GM12878 (cell line): ENCODE measurements around the gene PPP1R3C. TPM values are rescaled to one million over a fixed set of nuclear protein-coding genes. Genes with fewer than 3 reads are reported as not detected.

Experiments used
- ATAC-seq: fragments of 200-7000 bp; cut with Tn5 transposase; 3 replicates; pipeline ENCODE4 v1.9.1; 2020; ENCODE audit warnings: mild to moderate bottlenecking, moderate library complexity
- BruUV-seq: library from RNA; stranded (reverse); fragments of 400-500 nt; replicated peaks from 2 replicates; lab custom pipeline; 2021; lab: Mats Ljungman, UMichigan
- CTCF ChIA-PET: fragments of 300-600 bp; sonication (Branson Sonifier 250); formaldehyde crosslinking; extraction: SDS; loops from one replicate; lab custom pipeline; 2021; ENCODE audit warnings: inconsistent platforms; lab: Yijun Ruan, JAX
- POLR2A ChIA-PET: fragments of 350-600 bp; formaldehyde crosslinking; extraction: SDS; loops from one replicate; lab custom pipeline; 2021; ENCODE audit warnings: inconsistent platforms; lab: Charles Lee
- RAD21 ChIA-PET: fragments of 300-600 bp; sonication (Branson Sonifier 250); formaldehyde crosslinking; loops from one replicate; lab custom pipeline; 2023; ENCODE audit warnings: antibody characterized with exemption; ENCODE audit not compliant: unreplicated experiment; lab: Charles Lee
- SMC1A ChIA-PET: fragments of 300-600 bp; sonication (Branson Sonifier 250); formaldehyde crosslinking; loops from one replicate; lab custom pipeline; 2023; ENCODE audit not compliant: unreplicated experiment, uncharacterized antibody; lab: Charles Lee
- DNase-seq: peaks from one replicate; pipeline ENCODE4 v3.0.0-alpha.2; 2011; ENCODE audit warnings: low read depth, low spot score
- FAIRE-seq: peaks from 3 replicates; lab custom pipeline; 2011; peaks lifted over from hg19 to GRCh38; lab: Jason Lieb, UNC
- H2AFZ ChIP-seq: 2 replicates; pipeline ENCODE4 v1.6.0; 2011; ENCODE audit warnings: low read depth, low read length, control low read depth; ENCODE audit not compliant: control insufficient read depth
- H3K27ac ChIP-seq: 2 replicates; pipeline ENCODE4 v1.5.1; 2011; ENCODE audit warnings: control low read depth; ENCODE audit not compliant: control insufficient read depth, insufficient read depth
- H3K27me3 ChIP-seq, 2 experiments: replicated peaks in 1 of 2; 2 replicates each; pipeline versions ENCODE4 v1.6.0 to v1.6.1; 2011; ENCODE audit warnings: low read length in 1 of 2; ENCODE audit not compliant: control insufficient read depth in 2 of 2, insufficient read depth in 2 of 2
- H3K36me3 ChIP-seq, 2 experiments: 2 replicates each; pipeline ENCODE4 v1.5.1; 2011; ENCODE audit warnings: low read length in 1 of 2; ENCODE audit not compliant: control insufficient read depth in 2 of 2, insufficient read depth in 2 of 2
- H3K4me1 ChIP-seq: 2 replicates; pipeline ENCODE4 v1.6.1; 2011; ENCODE audit warnings: mild to moderate bottlenecking, low read length, moderate library complexity, mixed read lengths; ENCODE audit not compliant: control insufficient read depth, insufficient read depth
- H3K4me2 ChIP-seq: 2 replicates; pipeline ENCODE4 v1.6.0; 2011; ENCODE audit warnings: control low read depth; ENCODE audit not compliant: control insufficient read depth, insufficient read depth
- H3K4me3 ChIP-seq: fragments of 200-600 bp; sonication (generic); 2 replicates; pipeline ENCODE4 v1.5.1; 2016
- H3K79me2 ChIP-seq: 2 replicates; pipeline ENCODE4 v1.6.0; 2011; ENCODE audit warnings: low read length; ENCODE audit not compliant: control insufficient read depth, insufficient read depth
- H3K9ac ChIP-seq: 2 replicates; pipeline ENCODE4 v1.8.0; 2011; ENCODE audit warnings: low read length, control low read depth, mixed read lengths; ENCODE audit not compliant: control insufficient read depth, insufficient read depth
- H3K9me3 ChIP-seq: replicated peaks from 3 replicates; pipeline ENCODE4 v1.5.1; 2011; ENCODE audit warnings: mild to moderate bottlenecking, low read length; ENCODE audit not compliant: control insufficient read depth, insufficient read depth
- H4K20me1 ChIP-seq: 2 replicates; pipeline ENCODE4 v1.6.0; 2011; ENCODE audit not compliant: control insufficient read depth, insufficient read depth
- CHD2 ChIP-seq: IDR thresholded peaks from 2 replicates; pipeline ENCODE4 v1.6.1; 2011; ENCODE audit warnings: low read depth, low read length, improper control_type of control experiment, borderline replicate concordance
- FOXK2 ChIP-seq: fragments of 450-650 bp; IDR thresholded peaks from 2 replicates; pipeline ENCODE4 v1.6.1; 2017; ENCODE audit warnings: mild to moderate bottlenecking, moderate library complexity
- NR2C2 ChIP-seq: IDR thresholded peaks from 2 replicates; pipeline ENCODE4 v1.6.1; 2011; ENCODE audit warnings: borderline replicate concordance, low read depth; ENCODE audit not compliant: control insufficient read depth, insufficient read length
- RAD51 ChIP-seq: fragments of 450-650 bp; IDR thresholded peaks from 2 replicates; pipeline ENCODE4 v1.6.1; 2016; ENCODE audit warnings: moderate library complexity, mild to moderate bottlenecking, inconsistent platforms
- SIX5 ChIP-seq: IDR thresholded peaks from 2 replicates; pipeline ENCODE4 v1.6.1; 2011; ENCODE audit warnings: mild to moderate bottlenecking, low read depth, low read length, moderate library complexity; ENCODE audit not compliant: severe bottlenecking
- SREBF1 ChIP-seq: IDR thresholded peaks from 2 replicates; pipeline ENCODE4 v1.6.1; 2012; ENCODE audit warnings: mild to moderate bottlenecking, low read length
- YBX1 ChIP-seq: fragments of 450-650 bp; IDR thresholded peaks from 2 replicates; pipeline ENCODE4 v1.6.1; 2016; ENCODE audit warnings: antibody characterized with exemption
- ZNF207 ChIP-seq: fragments of 450-650 bp; IDR thresholded peaks from 2 replicates; pipeline ENCODE4 v1.6.1; 2014; ENCODE audit warnings: antibody characterized with exemption, mild to moderate bottlenecking, borderline replicate concordance
- WGBS: methylation state at CpG from one replicate; pipeline ENCODE4 v1.1.6; 2016; ENCODE audit warnings: low lambda C conversion rate; ENCODE audit not compliant: insufficient replicate concordance, insufficient coverage; ENCODE audit errors: missing lambda C conversion rate; 5-methylcytosine and 5-hydroxymethylcytosine counted together
- in situ Hi-C: fragments of 300-500 bp; cut with MboI; formaldehyde crosslinking; loops from 9 replicates; pipeline ENCODE4 v1.14.3; 2018; ENCODE audit warnings: mixed read lengths
- intact Hi-C: fragments of 100-400 bp; cut with micrococcal nuclease; formaldehyde crosslinking; loops from one replicate; pipeline ENCODE4 v1.14.2; 2022; ENCODE audit not compliant: unreplicated experiment
- polyA plus RNA-seq, 11 experiments: library from polyadenylated mRNA; depleted of rRNA in 4 of 11; unstranded in 6 of 11; stranded (reverse) in 5 of 11; fragments of >200 nt; fragmentation: Nextera tagmentation in 4 of 11; fragmentation: Illumina TruSeq in 1 of 11; extraction: Ambion mirVana in 4 of 11; extraction: Trizol in 1 of 11; gene quantifications; 1 replicate in 1 of 11; 2 replicates in 10 of 11; pipeline versions ENCODE4 v1.2.1 to v1.2.3, GENCODE V29; 2011 to 2016; ENCODE audit warnings: inconsistent platforms in 2 of 11, missing spikeins in 2 of 11, low read depth in 1 of 11
- total RNA-seq, 4 experiments: library from RNA; depleted of rRNA in 3 of 4; stranded (reverse); fragments of >200 nt in 3 of 4; fragmentation: Illumina TruSeq in 1 of 4; extraction: Trizol in 1 of 4; gene quantifications; 2 replicates each; pipeline versions ENCODE4 v1.2.1 to v1.2.3, GENCODE V29; 2013 to 2021
- TF ChIP-seq, protein P1 (sequence below): IDR thresholded peaks from 2 replicates; pipeline ENCODE4 v1.6.1; 2012; ENCODE audit warnings: improper control_type of control experiment, low read depth, low read length; ENCODE audit not compliant: insufficient replicate concordance
- TF ChIP-seq, protein P2 (sequence below): fragments of 450-650 bp; IDR thresholded peaks from 2 replicates; pipeline ENCODE4 v1.6.1; 2018; ENCODE audit warnings: borderline replicate concordance, mild to moderate bottlenecking; ENCODE audit not compliant: partially characterized antibody

The PPP1R3C gene
- total and polyA plus RNA-seq, 10 of the 15 experiments (the other 5 are each of a cell fraction or from before 2014, with no cell fraction given): 0.01 to 0.08 (median 0.04) TPM; not detected in 6

DNA sequence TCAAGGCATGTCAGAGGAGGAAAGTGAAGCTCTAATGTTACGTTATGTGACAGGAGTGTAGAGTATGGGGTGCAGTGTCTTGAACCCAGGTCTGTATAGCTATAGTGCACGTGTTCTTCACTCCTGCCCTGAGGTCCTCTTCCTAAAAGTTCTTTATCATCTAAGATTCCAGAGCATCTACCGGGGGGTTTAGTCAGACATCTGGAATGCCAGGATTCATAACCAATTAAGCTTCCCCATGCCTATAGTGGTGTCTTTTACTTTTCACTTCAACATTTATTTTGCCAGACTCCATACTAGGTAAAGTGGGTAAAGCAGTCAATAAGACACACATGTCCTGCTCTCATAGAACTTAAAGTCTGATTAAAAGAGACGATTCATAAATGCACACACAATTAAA is 22.4 kb downstream of the PPP1R3C start:
- H3K36me3 ChIP-seq: no peaks in the 10 kb centered on the region
- H3K27ac ChIP-seq: no peak overlapping the region
- in situ Hi-C loops: no loop called here
- 27% methylated on average over 4 of the region's 4 CpGs for WGBS
- H3K4me3 ChIP-seq: no peak overlapping the region
- no peaks in the 10 kb centered on the region for H3K4me1 ChIP-seq
- no peaks in the 10 kb centered on the region for H3K79me2 ChIP-seq
- no peak for FAIRE-seq
- BruUV-seq: no TSS peak
- H3K27me3 ChIP-seq: no peaks in the 10 kb centered on the region
- no peaks in the 10 kb centered on the region for H3K9me3 ChIP-seq
- H2AFZ ChIP-seq: no peak overlapping the region
- no peak overlapping the region for H3K9ac ChIP-seq
- POLR2A ChIA-PET: no interaction called here
- ATAC-seq: no peak
- SMC1A ChIA-PET: interaction anchor here (0.6 kb wide), 1 partner anchor 42 kb away, joined by 3 read pairs; no protein-coding TSS in a partner anchor
- H3K4me2 ChIP-seq: no peak overlapping the region
- intact Hi-C loops: no loop called here
- DNase-seq: no peak
- TF ChIP-seq SREBF1: no peak
- TF ChIP-seq YBX1: no peak
- TF ChIP-seq, protein P1, sequence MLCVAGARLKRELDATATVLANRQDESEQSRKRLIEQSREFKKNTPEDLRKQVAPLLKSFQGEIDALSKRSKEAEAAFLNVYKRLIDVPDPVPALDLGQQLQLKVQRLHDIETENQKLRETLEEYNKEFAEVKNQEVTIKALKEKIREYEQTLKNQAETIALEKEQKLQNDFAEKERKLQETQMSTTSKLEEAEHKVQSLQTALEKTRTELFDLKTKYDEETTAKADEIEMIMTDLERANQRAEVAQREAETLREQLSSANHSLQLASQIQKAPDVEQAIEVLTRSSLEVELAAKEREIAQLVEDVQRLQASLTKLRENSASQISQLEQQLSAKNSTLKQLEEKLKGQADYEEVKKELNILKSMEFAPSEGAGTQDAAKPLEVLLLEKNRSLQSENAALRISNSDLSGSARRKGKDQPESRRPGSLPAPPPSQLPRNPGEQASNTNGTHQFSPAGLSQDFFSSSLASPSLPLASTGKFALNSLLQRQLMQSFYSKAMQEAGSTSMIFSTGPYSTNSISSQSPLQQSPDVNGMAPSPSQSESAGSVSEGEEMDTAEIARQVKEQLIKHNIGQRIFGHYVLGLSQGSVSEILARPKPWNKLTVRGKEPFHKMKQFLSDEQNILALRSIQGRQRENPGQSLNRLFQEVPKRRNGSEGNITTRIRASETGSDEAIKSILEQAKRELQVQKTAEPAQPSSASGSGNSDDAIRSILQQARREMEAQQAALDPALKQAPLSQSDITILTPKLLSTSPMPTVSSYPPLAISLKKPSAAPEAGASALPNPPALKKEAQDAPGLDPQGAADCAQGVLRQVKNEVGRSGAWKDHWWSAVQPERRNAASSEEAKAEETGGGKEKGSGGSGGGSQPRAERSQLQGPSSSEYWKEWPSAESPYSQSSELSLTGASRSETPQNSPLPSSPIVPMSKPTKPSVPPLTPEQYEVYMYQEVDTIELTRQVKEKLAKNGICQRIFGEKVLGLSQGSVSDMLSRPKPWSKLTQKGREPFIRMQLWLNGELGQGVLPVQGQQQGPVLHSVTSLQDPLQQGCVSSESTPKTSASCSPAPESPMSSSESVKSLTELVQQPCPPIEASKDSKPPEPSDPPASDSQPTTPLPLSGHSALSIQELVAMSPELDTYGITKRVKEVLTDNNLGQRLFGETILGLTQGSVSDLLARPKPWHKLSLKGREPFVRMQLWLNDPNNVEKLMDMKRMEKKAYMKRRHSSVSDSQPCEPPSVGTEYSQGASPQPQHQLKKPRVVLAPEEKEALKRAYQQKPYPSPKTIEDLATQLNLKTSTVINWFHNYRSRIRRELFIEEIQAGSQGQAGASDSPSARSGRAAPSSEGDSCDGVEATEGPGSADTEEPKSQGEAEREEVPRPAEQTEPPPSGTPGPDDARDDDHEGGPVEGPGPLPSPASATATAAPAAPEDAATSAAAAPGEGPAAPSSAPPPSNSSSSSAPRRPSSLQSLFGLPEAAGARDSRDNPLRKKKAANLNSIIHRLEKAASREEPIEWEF: no peak
- no peak for TF ChIP-seq CHD2
- TF ChIP-seq SIX5: no peak
- TF ChIP-seq, protein P2, sequence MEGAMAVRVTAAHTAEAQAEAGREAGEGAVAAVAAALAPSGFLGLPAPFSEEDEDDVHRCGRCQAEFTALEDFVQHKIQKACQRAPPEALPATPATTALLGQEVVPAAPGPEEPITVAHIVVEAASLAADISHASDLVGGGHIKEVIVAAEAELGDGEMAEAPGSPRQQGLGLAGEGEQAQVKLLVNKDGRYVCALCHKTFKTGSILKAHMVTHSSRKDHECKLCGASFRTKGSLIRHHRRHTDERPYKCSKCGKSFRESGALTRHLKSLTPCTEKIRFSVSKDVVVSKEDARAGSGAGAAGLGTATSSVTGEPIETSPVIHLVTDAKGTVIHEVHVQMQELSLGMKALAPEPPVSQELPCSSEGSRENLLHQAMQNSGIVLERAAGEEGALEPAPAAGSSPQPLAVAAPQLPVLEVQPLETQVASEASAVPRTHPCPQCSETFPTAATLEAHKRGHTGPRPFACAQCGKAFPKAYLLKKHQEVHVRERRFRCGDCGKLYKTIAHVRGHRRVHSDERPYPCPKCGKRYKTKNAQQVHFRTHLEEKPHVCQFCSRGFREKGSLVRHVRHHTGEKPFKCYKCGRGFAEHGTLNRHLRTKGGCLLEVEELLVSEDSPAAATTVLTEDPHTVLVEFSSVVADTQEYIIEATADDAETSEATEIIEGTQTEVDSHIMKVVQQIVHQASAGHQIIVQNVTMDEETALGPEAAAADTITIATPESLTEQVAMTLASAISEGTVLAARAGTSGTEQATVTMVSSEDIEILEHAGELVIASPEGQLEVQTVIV: no peak
- no peak for TF ChIP-seq RAD51
- TF ChIP-seq ZNF207: no peak
- no peak for TF ChIP-seq NR2C2
- TF ChIP-seq FOXK2: no peak
- RAD21 ChIA-PET: no interaction called here
- no peaks in the 10 kb centered on the region for H4K20me1 ChIP-seq
- CTCF ChIA-PET: no interaction called here
